GM23338 (cell line): Measurements from ENCODE around the gene NUP98. TPM values are rescaled to one million over a fixed set of nuclear protein-coding genes. Genes with fewer than 3 reads are reported as not detected.

ENCODE experiments used
- ATAC-seq: fragments of 200-7000 bp; cut with Tn5 transposase; 3 replicates; pipeline ENCODE4 v1.9.1; 2020
- DNase-seq: peaks from one replicate; pipeline ENCODE4 v3.0.0-alpha.2; 2015; ENCODE audit warnings: low spot score
- H2AFZ ChIP-seq: fragments of 200-600 bp; sonication (generic); 2 replicates; pipeline ENCODE4 v1.8.0; 2016; ENCODE audit warnings: antibody characterized with exemption, mild to moderate bottlenecking, moderate library complexity
- H3F3A ChIP-seq: fragments of 200-600 bp; sonication (generic); replicated peaks from 2 replicates; pipeline ENCODE4 v1.8.0; 2017; ENCODE audit warnings: antibody characterized with exemption, mixed run types, low read depth
- H3K27ac ChIP-seq: fragments of 200-600 bp; sonication (generic); 2 replicates; pipeline ENCODE4 v1.6.1; 2016; ENCODE audit warnings: low read depth
- H3K27me3 ChIP-seq: fragments of 200-600 bp; sonication (generic); 2 replicates; pipeline ENCODE4 v1.8.0; 2016; ENCODE audit warnings: mild to moderate bottlenecking, mixed run types, moderate library complexity; ENCODE audit not compliant: insufficient read depth
- H3K36me3 ChIP-seq: fragments of 200-600 bp; sonication (generic); 2 replicates; pipeline ENCODE4 v1.8.0; 2016; ENCODE audit warnings: mild to moderate bottlenecking; ENCODE audit not compliant: insufficient read depth
- H3K4me1 ChIP-seq: fragments of 200-600 bp; sonication (generic); 2 replicates; pipeline ENCODE4 v1.8.0; 2016; ENCODE audit warnings: mild to moderate bottlenecking, moderate library complexity; ENCODE audit not compliant: insufficient read depth
- H3K4me2 ChIP-seq: fragments of 200-600 bp; sonication (generic); 2 replicates; pipeline ENCODE4 v1.7.1; 2017; ENCODE audit warnings: mixed run types
- H3K4me3 ChIP-seq: fragments of 200-600 bp; sonication (generic); 2 replicates; pipeline ENCODE4 v1.6.1; 2016; ENCODE audit warnings: mixed run types
- H3K79me2 ChIP-seq: fragments of 200-600 bp; sonication (generic); replicated peaks from 2 replicates; pipeline ENCODE4 v1.8.0; 2017; ENCODE audit warnings: mild to moderate bottlenecking; ENCODE audit not compliant: insufficient read depth
- H3K9me2 ChIP-seq: fragments of 200-600 bp; sonication (generic); 2 replicates; pipeline ENCODE4 v1.8.0; 2017; ENCODE audit not compliant: insufficient read depth
- H4K20me1 ChIP-seq: fragments of 200-600 bp; sonication (generic); replicated peaks from 2 replicates; pipeline ENCODE4 v1.8.0; 2017; ENCODE audit warnings: mild to moderate bottlenecking; ENCODE audit not compliant: insufficient read depth
- H3K27ac Mint-ChIP-seq: 2 replicates; pipeline ENCODE4 v1.8.0; 2020; ENCODE audit warnings: inconsistent platforms, mild to moderate bottlenecking, moderate library complexity, mixed read lengths
- H3K27me3 Mint-ChIP-seq: 3 replicates; pipeline ENCODE4 v1.8.0; 2022; ENCODE audit warnings: low read depth, mild to moderate bottlenecking, moderate library complexity, mixed read lengths, inconsistent platforms; ENCODE audit not compliant: insufficient read depth, poor library complexity
- H3K36me3 Mint-ChIP-seq: 3 replicates; pipeline ENCODE4 v1.8.0; 2021; ENCODE audit warnings: low read depth, mild to moderate bottlenecking, inconsistent platforms, moderate library complexity, mixed read lengths
- H3K4me1 Mint-ChIP-seq: 3 replicates; pipeline ENCODE4 v1.8.0; 2020; ENCODE audit warnings: mild to moderate bottlenecking, inconsistent platforms, mixed read lengths
- H3K4me3 Mint-ChIP-seq: 3 replicates; pipeline ENCODE4 v1.8.0; 2021; ENCODE audit warnings: moderate library complexity, mild to moderate bottlenecking, inconsistent platforms, mixed read lengths
- H3K9me3 Mint-ChIP-seq: 3 replicates; pipeline ENCODE4 v1.8.0; 2020; ENCODE audit warnings: moderate library complexity, mild to moderate bottlenecking, inconsistent platforms, mixed read lengths
- CREB1 ChIP-seq: fragments of 250-450 bp; sonication (Bioruptor Pico); IDR thresholded peaks from 2 replicates; pipeline ENCODE4 v1.5.0; 2020; ENCODE audit warnings: low read depth, mild to moderate bottlenecking, moderate library complexity
- EZH2 ChIP-seq: fragments of 200-600 bp; sonication (generic); IDR thresholded peaks from one replicate; pipeline ENCODE4 v1.8.0; 2017; ENCODE audit warnings: antibody characterized with exemption, mild to moderate bottlenecking, low read depth; ENCODE audit not compliant: unreplicated experiment
- JUNB ChIP-seq: IDR thresholded peaks from one replicate; pipeline ENCODE4 v1.6.1; 2016; ENCODE audit warnings: antibody characterized with exemption; ENCODE audit not compliant: unreplicated experiment
- NANOG ChIP-seq: IDR thresholded peaks from 2 replicates; pipeline ENCODE4 v1.6.1; 2016; ENCODE audit warnings: antibody characterized with exemption, borderline replicate concordance
- POLR2AphosphoS5 ChIP-seq: IDR thresholded peaks from 2 replicates; pipeline ENCODE4 v1.6.1; 2016; ENCODE audit warnings: antibody characterized with exemption, low read depth
- ZNF114 ChIP-seq: fragments of 250-450 bp; sonication (Bioruptor Pico); IDR thresholded peaks from 2 replicates; pipeline ENCODE4 v1.5.0; 2020; ENCODE audit warnings: mild to moderate bottlenecking, moderate library complexity
- ZNF331 ChIP-seq: fragments of 250-450 bp; sonication (Bioruptor Pico); IDR thresholded peaks from 2 replicates; pipeline ENCODE4 v1.5.0; 2020; ENCODE audit warnings: low read depth, mild to moderate bottlenecking, moderate library complexity
- polyA plus RNA-seq: library from polyadenylated mRNA; unstranded; fragments of >200 nt; fragmentation: Nextera tagmentation; extraction: Ambion mirVana; gene quantifications from 2 replicates; pipeline ENCODE4 v1.2.1, GENCODE V29; 2016
- total RNA-seq: library from RNA; depleted of rRNA; stranded (reverse); fragments of >200 nt; shearing (Covaris generic); gene quantifications from 2 replicates; pipeline ENCODE4 v1.2.3, GENCODE V29; 2014
- TF ChIP-seq, protein P1 (sequence below): IDR thresholded peaks from one replicate; pipeline ENCODE4 v1.6.1; 2018; ENCODE audit warnings: antibody characterized with exemption; ENCODE audit not compliant: unreplicated experiment
- TF ChIP-seq, protein P2 (sequence below), 2 experiments: fragments of 200-600 bp in 1 of 2; sonication (generic) in 1 of 2; conservative IDR thresholded peaks; 2 replicates each; pipeline versions ENCODE4 v1.5.1 to v1.6.1; 2016 to 2017; ENCODE audit warnings: antibody characterized with exemption in 2 of 2, low read depth in 2 of 2, mild to moderate bottlenecking in 2 of 2, moderate library complexity in 1 of 2
- TF ChIP-seq, protein P3 (sequence below): IDR thresholded peaks from 2 replicates; pipeline ENCODE4 v1.6.1; 2016; ENCODE audit warnings: antibody characterized with exemption

NUP98 gene
- total and polyA plus RNA-seq, 2 experiments from 2014 or later, result 23.9 to 174 TPM

DNA sequence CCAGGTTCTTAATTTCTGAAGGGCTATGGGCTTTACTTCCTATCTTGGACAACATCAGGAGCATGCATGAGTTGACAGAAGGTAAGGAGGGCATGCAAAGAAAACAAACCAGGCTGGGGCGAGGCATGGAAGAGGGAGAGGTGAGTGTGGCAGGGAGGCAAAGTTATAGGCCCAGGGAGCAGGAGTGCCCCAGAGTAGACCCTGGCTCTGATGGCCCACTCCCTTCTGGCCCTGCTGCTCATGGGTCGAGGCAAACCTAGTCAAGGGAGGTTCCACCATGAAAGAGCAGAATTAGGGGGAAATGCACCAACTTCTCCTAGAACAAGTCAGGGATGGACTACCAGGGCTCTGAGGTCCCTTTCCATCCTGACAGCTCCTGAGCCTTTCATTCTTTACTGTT, 136.4 kb downstream of the NUP98 start:
- peaks cover 11% of the 10 kb centered on the region for H3K27me3 Mint-ChIP-seq

DNA sequence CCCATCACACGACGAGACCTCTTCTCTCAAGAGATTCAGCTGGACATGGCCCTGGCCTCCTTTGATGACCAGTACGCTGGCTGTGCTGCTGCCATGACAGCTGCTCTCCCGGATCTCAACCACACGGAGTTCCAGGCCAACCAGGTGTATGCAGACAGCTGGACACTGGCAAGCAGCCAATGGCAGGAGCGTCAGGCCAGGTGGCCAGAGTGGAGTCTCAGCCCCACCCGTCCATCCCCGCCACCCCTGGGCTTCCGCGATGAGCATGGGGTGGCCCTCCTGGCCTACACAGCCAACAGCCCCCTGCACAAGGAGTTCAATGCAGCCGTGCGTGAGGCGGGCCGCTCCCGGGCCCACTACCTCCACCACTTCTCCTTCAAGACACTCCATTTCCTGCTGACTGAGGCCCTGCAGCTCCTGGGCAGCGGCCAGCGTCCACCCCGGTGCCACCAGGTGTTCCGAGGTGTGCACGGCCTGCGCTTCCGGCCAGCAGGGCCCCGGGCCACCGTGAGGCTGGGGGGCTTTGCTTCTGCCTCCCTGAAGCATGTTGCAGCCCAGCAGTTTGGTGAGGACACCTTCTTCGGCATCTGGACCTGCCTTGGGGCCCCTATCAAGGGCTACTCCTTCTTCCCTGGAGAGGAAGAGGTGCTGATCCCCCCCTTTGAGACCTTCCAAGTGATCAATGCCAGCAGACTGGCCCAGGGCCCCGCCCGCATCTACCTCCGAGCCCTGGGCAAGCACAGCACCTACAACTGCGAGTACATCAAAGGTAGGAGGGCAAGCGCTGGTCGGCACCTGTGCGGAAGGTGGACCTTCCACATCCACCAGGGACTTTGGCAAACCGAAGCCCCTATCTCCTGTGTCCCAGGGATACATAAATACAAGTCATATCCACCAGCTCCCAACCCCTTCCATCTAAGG, 137.5 kb downstream of the NUP98 start:
- H3K4me1 ChIP-seq, result no peaks in the 10 kb centered on the region
- H3K4me2 ChIP-seq, result no peak overlapping the region
- DNase-seq (no peak), ATAC-seq (no peak)
- no peaks in the 10 kb centered on the region for H3K36me3 ChIP-seq
- peaks cover 2% of the 10 kb centered on the region; the same call in 1 of the 3 replicates for H3K36me3 Mint-ChIP-seq
- no peak overlapping the region for H2AFZ ChIP-seq
- H3K27me3 Mint-ChIP-seq, result peaks cover 12% of the 10 kb centered on the region
- peaks cover 4% of the 10 kb centered on the region; the same call in 1 of the 2 replicates for H3K9me2 ChIP-seq
- no peaks in the 10 kb centered on the region for H3K4me1 Mint-ChIP-seq
- H3K4me3 Mint-ChIP-seq, result no peak overlapping the region
- peaks cover 10% of the 10 kb centered on the region; the same call in 2 of the 3 replicates for H3K9me3 Mint-ChIP-seq
- H3K4me3 ChIP-seq, result no peak overlapping the region
- H4K20me1 ChIP-seq, result no peaks in the 10 kb centered on the region
- H3K27ac Mint-ChIP-seq, result no peak overlapping the region
- no peaks in the 10 kb centered on the region for H3K79me2 ChIP-seq
- no peaks in the 10 kb centered on the region for H3K27me3 ChIP-seq
- no peaks in the 10 kb centered on the region for H3F3A ChIP-seq
- no peak overlapping the region for H3K27ac ChIP-seq
- TF ChIP-seq, protein P1, sequence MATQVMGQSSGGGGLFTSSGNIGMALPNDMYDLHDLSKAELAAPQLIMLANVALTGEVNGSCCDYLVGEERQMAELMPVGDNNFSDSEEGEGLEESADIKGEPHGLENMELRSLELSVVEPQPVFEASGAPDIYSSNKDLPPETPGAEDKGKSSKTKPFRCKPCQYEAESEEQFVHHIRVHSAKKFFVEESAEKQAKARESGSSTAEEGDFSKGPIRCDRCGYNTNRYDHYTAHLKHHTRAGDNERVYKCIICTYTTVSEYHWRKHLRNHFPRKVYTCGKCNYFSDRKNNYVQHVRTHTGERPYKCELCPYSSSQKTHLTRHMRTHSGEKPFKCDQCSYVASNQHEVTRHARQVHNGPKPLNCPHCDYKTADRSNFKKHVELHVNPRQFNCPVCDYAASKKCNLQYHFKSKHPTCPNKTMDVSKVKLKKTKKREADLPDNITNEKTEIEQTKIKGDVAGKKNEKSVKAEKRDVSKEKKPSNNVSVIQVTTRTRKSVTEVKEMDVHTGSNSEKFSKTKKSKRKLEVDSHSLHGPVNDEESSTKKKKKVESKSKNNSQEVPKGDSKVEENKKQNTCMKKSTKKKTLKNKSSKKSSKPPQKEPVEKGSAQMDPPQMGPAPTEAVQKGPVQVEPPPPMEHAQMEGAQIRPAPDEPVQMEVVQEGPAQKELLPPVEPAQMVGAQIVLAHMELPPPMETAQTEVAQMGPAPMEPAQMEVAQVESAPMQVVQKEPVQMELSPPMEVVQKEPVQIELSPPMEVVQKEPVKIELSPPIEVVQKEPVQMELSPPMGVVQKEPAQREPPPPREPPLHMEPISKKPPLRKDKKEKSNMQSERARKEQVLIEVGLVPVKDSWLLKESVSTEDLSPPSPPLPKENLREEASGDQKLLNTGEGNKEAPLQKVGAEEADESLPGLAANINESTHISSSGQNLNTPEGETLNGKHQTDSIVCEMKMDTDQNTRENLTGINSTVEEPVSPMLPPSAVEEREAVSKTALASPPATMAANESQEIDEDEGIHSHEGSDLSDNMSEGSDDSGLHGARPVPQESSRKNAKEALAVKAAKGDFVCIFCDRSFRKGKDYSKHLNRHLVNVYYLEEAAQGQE, result no peak
- TF ChIP-seq POLR2AphosphoS5 (no peak), ZNF114 (CRISPR knock-in tag) (no peak), JUNB (no peak), ZNF331 (CRISPR knock-in tag) (no peak), CREB1 (no peak), NANOG (no peak), EZH2 (no peak)
- TF ChIP-seq, protein P2, sequence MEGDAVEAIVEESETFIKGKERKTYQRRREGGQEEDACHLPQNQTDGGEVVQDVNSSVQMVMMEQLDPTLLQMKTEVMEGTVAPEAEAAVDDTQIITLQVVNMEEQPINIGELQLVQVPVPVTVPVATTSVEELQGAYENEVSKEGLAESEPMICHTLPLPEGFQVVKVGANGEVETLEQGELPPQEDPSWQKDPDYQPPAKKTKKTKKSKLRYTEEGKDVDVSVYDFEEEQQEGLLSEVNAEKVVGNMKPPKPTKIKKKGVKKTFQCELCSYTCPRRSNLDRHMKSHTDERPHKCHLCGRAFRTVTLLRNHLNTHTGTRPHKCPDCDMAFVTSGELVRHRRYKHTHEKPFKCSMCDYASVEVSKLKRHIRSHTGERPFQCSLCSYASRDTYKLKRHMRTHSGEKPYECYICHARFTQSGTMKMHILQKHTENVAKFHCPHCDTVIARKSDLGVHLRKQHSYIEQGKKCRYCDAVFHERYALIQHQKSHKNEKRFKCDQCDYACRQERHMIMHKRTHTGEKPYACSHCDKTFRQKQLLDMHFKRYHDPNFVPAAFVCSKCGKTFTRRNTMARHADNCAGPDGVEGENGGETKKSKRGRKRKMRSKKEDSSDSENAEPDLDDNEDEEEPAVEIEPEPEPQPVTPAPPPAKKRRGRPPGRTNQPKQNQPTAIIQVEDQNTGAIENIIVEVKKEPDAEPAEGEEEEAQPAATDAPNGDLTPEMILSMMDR (conservative IDR thresholded peaks at IDR 0.05; ENCODE audit: low read depth in 2 of 2), result no peak
- TF ChIP-seq, protein P3, sequence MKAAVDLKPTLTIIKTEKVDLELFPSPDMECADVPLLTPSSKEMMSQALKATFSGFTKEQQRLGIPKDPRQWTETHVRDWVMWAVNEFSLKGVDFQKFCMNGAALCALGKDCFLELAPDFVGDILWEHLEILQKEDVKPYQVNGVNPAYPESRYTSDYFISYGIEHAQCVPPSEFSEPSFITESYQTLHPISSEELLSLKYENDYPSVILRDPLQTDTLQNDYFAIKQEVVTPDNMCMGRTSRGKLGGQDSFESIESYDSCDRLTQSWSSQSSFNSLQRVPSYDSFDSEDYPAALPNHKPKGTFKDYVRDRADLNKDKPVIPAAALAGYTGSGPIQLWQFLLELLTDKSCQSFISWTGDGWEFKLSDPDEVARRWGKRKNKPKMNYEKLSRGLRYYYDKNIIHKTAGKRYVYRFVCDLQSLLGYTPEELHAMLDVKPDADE, result no peak

More for the DNA sequence above, 136.4 kb downstream of the NUP98 start:
- Mint-ChIP-seq H3K36me3 (peaks cover 9% of the 10 kb centered on the region), H3K9me3 (peaks cover 10% of the 10 kb centered on the region; the same call in 2 of the 3 replicates), H3K4me1 (no peaks in the 10 kb centered on the region), H3K4me3 (no peak overlapping the region), H3K27ac (no peak overlapping the region)
- no peak for TF ChIP-seq NANOG
- no peak for TF ChIP-seq CREB1
- TF ChIP-seq ZNF331 (CRISPR knock-in tag), result no peak
- Histone ChIP-seq H3K9me2 (peaks cover 4% of the 10 kb centered on the region; the same call in 1 of the 2 replicates), H3K36me3 (no peaks in the 10 kb centered on the region), H2AFZ (no peak overlapping the region), H3K4me2 (no peak overlapping the region), H3K4me1 (no peaks in the 10 kb centered on the region), H3K27ac (no peak overlapping the region), H3K4me3 (no peak overlapping the region), H4K20me1 (no peaks in the 10 kb centered on the region), H3K27me3 (no peaks in the 10 kb centered on the region), H3F3A (no peaks in the 10 kb centered on the region), H3K79me2 (no peaks in the 10 kb centered on the region)
- ATAC-seq, result no peak
- DNase-seq, result no peak
